GM18951 (cell line): Measurements from ENCODE around the gene TMF1.

Source experiments
- POLR2A ChIP-seq: IDR thresholded peaks from 4 replicates; pipeline ENCODE4 v1.6.1; 2011; ENCODE audit warnings: mild to moderate bottlenecking; ENCODE audit not compliant: insufficient read length, insufficient read depth; ENCODE audit errors: extremely low read depth
- in situ Hi-C: fragments of 300-500 bp; cut with MboI; formaldehyde crosslinking; loops from one replicate; pipeline ENCODE4 v1.12.0; 2022; ENCODE audit warnings: low sequenced_read_pairs, mixed read lengths, inconsistent platforms; ENCODE audit not compliant: unreplicated experiment

The TMF1 gene

GRCh38 chr3:69005071-69005790 is 46.9 kb downstream of the TMF1 start:
- in situ Hi-C loops, result no loop called here

DNA sequence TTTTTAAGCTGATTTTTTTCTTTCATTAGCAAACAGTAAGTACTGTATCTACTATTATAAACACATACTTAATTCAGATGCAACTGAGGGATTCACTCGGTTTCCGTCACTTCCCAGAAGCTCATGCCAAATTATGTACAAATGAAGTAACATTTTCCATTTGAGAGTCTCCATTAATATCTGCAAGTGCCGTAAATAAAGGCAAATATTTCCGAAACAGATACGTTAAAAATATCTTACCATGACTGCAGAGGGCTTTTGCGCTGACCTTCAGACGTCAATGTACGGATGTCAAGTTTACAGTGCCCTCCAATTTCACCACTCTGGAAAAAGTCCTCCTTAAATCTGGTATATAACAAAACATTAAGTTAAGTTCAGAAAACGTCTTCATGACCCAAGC is 48.0 kb downstream of the TMF1 start:
- TF ChIP-seq POLR2A, result no peak
- in situ Hi-C loops, result no loop called here

More at GRCh38 chr3:69005071-69005790, 46.9 kb downstream of the TMF1 start:
- TF ChIP-seq POLR2A, result no peak

DNA sequence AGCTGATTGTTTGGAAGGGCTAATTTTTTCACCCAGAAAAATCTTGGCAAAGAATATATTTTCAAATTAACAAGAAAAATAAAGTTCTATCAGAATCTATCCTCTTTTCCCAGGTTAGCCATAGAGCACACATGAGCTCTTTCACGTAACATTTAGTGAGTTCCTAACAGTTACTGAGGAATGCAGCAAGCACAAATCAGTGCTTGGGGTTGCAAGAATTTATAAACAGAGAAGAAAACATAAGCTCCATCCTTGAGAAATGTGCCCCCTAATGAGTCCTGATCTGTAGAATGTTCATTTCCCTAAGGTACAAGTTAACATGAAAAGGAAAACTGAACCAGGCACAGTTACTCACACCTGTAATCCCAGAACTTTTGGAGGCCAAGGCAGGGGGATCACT is 52.5 kb downstream of the TMF1 start:
- in situ Hi-C loops, result no loop called here
- TF ChIP-seq POLR2A, result no peak

GRCh38 chr3:68999158-68999557 is 53.0 kb downstream of the TMF1 start:
- TF ChIP-seq POLR2A, result no peak
- in situ Hi-C loops, result no loop called here

- TF ChIP-seq POLR2A, result no peak
- in situ Hi-C loops, result no loop called here
Observed at GRCh38 chr3:68997887-68998286, 54.2 kb downstream of the TMF1 start.

DNA sequence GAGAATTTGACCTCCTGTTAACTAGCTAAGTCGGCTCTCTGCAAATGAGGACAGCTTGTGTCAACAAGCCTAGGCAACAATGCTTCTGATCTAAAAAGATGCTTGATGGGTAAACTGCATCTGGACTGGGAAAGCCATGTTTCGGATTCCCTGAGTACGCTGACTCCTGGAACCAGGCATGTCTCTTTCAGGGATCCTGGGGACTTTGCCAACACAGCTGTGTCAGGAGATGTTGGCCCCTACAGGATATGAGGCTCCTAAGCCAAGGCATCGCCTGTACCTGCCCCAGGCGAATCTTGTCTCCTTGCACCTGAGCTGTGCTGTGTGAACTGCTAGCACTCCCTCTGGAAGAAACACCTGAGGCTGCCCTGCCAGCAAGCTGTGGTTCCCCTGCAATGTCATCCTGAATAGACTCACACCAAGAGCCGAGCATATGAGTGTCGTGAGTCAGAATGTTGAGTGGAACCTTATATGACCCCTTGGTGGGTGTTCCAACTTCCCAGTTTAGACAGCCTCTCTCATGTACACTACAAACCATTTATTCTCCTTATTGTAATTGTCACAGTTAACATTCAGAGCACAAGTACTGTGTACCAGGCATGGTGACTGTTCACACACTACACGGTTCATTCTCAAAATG is 55.7 kb downstream of the TMF1 start:
- in situ Hi-C loops, result no loop called here
- no peak for TF ChIP-seq POLR2A

DNA sequence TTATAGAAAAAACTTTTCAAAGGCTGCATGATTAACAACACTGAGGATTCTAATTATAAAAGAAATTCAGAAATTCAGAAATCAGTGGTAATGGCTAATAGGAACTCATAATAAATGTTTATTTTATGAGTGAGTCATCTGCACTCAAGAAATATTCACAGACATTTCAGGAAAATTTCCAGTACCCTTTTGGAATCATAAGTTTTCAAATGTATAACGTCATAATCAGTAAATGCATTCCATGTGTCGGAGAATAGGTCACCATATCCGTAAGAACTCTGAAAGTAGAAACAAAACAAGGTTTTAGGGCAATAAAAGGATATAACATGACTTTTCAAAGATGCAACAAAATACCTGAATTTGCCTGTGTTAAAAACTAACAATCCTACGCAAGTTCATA is 63.4 kb downstream of the TMF1 start:
- TF ChIP-seq POLR2A, result no peak
- in situ Hi-C loops, result no loop called here

DNA sequence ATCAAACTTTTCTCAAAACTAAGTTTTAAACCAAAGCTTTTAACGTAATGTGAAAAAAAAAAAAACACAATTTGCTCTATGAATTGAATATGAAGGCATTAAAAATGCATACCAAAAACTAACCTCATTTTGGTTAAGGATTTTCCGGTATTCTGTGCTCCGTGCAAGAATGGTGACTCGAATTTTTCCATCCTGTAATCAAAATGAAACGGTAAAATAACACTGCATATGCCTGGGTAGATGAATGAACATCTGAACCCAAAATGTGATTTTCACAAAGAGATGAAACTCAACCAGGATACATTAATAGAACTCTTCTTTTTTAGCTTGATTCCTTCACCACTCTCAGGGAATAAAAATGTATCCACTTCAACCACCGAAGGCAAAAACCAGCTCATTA is 64.8 kb downstream of the TMF1 start:
- TF ChIP-seq POLR2A, result no peak
- in situ Hi-C loops, result no loop called here

GRCh38 chr3:68986496-68987208 is 65.5 kb downstream of the TMF1 start:
- in situ Hi-C loops, result no loop called here
- no peak for TF ChIP-seq POLR2A

DNA sequence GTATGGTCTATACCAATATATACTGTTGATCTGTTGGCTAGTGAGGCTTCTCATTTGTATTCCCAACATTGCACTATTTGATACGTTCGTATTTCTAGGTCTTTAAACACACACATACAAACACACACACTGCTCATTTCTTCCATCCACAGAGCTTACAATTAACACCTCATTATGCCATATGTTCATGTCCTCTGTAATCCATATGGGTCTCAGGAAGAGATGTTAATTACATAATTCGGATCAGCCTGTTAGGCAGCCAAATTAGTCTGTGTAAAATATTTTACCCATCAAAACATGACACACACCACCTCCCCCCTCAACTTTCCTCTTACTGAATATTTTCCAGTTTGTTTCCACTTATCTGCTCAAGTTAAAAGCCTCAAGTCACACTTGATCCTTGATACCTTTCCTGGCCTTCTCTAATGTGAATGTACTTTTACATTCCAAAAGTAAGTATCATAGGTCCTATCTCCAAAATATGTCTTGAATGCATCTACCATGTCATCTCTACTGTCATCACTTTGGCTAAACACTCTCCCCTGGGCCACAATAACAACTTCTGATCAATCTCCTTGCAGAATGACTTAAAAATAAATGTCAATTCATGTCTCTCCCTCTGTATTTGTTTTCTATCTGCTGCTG is 66.9 kb downstream of the TMF1 start:
- no peak for TF ChIP-seq POLR2A
- in situ Hi-C loops, result no loop called here

GRCh38 chr3:68984011-68984530 is 68.1 kb downstream of the TMF1 start:
- in situ Hi-C loops, result no loop called here
- no peak for TF ChIP-seq POLR2A

DNA sequence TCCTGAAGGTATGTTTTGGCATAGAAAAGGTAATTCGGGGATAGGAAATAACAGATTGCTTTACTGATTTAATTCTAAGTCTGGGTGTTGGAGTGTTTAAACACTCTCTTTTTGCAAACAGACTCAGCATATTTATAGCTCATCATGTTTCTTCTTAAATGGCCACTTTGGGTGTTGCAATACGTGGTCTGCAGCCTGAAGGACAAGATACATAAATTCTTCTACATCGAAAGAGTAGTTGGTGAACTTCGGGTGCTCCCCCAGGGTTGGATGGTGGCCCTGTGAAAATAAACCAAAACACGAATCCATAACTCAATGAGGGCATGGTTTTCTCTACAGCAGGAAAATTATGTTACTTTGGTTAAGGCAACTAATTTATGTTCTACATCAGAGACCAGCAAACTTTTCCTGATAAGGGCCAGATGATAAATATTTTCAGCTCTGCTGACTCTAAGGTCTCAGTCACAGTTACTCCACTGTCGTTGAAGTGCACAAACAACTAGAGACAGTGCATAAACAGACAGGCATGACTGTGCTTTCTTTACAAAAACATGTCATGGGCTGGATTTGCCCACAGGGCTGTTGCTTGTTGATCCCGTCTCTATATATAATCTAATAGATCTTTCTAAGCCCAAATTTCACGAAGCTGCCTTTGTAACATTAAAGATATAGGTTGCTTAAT is 74.5 kb downstream of the TMF1 start:
- in situ Hi-C loops, result no loop called here

GRCh38 chr3:68974711-68975110 is 77.4 kb downstream of the TMF1 start:
- no peak for TF ChIP-seq POLR2A
- in situ Hi-C loops, result no loop called here

More for the DNA sequence above, 74.5 kb downstream of the TMF1 start:
- TF ChIP-seq POLR2A, result no peak

- in situ Hi-C loops, result no loop called here
Observed at GRCh38 chr3:68973639-68974038, 78.5 kb downstream of the TMF1 start.

More at GRCh38 chr3:68973639-68974038, 78.5 kb downstream of the TMF1 start:
- TF ChIP-seq POLR2A, result no peak
